Effector CD4-positive, alpha-beta T cell (primary cell): ENCODE results near the gene PRPF19.

Source experiments
- DNase-seq: peaks from one replicate; pipeline ENCODE4 v3.0.0-alpha.2; 2020

Gene PRPF19

GRCh38 chr11:60902625-60903024, 3.8 kb downstream of the PRPF19 start:
- DNase-seq, result no peak

DNA sequence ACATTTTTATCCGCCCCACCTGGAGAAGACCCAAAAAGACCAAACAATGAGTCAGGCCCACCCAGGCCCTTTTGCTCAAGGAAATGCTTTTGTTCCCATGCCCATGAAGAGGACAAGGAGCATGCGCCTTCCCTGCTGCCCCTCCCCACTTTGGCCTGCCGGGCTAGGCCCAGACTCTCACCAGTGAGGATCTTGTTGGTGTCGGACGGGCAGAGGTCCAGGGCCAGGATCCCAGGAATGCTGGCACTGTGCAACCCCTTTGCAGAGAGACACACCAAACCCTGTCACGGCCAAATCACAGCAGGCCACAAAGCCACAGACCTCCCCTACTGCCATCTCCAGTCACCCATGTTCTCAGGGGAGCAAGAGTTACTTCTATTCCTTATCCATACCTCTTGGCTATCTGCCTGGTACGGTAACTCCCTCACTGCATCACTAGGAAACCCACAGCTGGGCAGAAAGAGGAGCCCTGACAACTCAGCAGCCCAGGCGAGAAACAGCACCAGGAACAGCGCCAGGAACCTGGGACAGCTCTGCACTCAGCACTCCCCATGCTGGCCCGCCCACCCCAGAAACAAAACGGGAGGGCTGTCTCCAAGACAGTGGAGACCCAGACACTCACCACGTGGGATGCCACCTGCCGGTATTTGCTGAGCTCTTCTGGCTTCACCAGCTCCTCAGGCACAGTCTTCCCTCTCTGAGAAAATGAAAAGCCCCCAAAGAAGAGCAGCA, 5.5 kb downstream of the PRPF19 start:
- no peak for DNase-seq

GRCh38 chr11:60899977-60900376, 6.4 kb downstream of the PRPF19 start:
- no peak for DNase-seq

- DNase-seq, result no peak
Observed at GRCh38 chr11:60899046-60899936, 7.1 kb downstream of the PRPF19 start.

- no peak for DNase-seq
Observed at GRCh38 chr11:60897496-60897895, 8.9 kb downstream of the PRPF19 start.

DNA sequence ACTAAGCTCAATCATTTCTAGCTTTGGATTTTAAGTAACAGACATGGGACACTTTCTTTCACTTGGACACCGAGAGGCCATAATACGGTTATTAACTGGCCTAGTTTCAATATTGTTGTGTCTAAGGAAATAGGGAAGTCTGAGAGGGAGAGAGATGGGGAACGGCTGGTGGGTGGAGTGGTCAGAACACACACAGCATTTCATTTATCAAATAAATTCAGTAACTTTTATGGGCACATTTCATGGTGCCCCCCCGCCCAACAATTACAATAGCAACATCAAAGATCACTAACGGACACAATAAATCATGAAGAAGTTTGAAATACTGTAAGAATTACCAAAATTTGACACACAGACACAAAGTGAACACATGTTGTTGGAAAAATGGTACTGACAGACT, 10.7 kb downstream of the PRPF19 start:
- DNase-seq, result no peak

DNA sequence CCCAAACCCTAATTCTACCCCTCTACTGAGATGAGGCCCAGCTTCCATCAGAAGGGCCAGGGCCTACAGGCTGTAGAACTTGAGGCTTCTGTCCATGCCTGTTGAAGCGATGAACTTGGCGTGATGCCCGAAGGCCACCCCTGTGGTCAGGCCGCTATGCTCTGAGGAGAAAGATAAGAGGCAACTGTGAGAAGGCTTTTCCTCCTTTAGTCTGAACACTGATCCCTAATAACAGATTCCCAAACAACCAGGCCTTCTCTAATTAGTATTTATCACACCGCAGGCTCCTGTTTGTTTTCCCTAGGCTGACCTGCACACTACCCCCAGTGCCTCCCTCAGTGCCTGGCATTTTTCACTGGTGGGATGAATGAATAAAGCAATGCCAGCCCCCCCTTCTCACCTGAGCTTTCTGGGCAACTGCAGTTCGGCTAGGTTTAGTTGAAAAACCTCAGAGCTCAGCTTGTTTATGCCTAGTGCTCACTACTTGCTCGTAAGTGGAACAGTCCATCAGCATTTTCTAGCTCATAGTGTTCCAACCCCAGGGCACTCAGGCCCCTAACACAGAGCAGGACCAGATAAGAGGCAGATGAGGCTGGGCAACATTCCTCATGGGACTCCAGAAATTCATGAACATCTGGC, 15.2 kb downstream of the PRPF19 start:
- DNase-seq, result no peak

GRCh38 chr11:60890696-60891095, 15.7 kb downstream of the PRPF19 start:
- DNase-seq, result no peak

- no peak for DNase-seq
Observed at GRCh38 chr11:60889869-60890311, 16.5 kb downstream of the PRPF19 start.

- no peak for DNase-seq
Observed at GRCh38 chr11:60887556-60887955, 18.8 kb downstream of the PRPF19 start.

- no peak for DNase-seq
Observed at GRCh38 chr11:60880643-60881282, 25.6 kb downstream of the PRPF19 start.

GRCh38 chr11:60879971-60880588, 26.3 kb downstream of the PRPF19 start:
- no peak for DNase-seq

- DNase-seq, result no peak
Observed at GRCh38 chr11:60879104-60879503, 27.3 kb downstream of the PRPF19 start.

GRCh38 chr11:60878245-60879101, 27.9 kb downstream of the PRPF19 start:
- DNase-seq, result no peak

DNA sequence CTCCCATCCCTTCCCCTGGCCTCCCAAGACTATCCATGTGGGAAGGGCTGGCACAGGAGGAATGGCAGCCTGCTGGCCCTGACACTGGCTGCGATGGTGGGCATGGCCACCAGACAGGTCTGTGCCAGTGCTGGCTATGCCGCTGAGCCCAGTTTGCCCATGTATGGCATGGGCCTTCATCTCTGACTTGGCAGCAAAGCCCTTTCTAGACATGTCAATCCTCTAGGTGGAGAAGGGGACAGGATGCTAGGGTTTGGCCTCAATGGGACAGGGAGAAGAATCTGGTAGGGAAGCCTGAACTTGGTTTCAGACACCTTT, 30.3 kb downstream of the PRPF19 start:
- no peak for DNase-seq

DNA sequence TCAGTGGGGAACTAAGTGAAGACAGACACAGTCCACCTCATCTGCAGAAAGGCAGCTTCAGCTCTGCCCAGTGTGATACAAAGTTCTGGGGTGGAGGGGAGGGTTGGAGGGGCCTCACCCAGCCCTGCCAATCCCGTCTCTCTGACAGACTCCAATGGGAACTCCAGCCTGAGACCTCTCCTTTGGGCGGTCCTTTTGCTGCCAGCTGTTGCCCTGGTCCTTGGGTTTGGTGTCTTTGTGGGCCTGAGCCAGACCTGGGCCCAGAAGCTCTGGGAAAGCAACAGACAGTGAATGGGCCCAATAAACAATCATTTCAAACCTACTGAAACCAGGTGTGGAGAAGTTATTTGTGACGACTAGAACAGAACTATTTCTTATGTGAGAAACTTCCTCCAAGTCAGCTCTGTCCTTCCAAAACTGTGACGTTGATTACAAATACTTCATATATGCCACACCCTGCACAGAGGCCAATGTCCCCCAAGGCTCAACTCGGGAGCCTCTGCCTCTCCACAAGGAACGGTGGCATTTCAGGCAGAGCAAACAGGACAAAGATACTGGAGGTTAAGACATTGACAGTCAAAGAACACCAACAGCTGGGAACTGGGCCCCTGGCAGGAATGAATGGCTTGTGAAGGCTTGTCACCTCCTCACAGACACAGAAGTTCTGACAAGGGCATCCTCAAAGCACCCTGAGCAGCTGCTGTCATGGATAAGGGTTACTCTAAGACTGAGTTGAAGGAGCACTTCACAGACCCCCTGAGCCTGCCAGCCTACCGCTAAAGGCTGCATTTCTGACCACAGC, 30.8 kb downstream of the PRPF19 start:
- no peak for DNase-seq

GRCh38 chr11:60874421-60875365, 31.7 kb downstream of the PRPF19 start:
- DNase-seq, result no peak

GRCh38 chr11:60873533-60873932, 32.9 kb downstream of the PRPF19 start:
- DNase-seq, result no peak

DNA sequence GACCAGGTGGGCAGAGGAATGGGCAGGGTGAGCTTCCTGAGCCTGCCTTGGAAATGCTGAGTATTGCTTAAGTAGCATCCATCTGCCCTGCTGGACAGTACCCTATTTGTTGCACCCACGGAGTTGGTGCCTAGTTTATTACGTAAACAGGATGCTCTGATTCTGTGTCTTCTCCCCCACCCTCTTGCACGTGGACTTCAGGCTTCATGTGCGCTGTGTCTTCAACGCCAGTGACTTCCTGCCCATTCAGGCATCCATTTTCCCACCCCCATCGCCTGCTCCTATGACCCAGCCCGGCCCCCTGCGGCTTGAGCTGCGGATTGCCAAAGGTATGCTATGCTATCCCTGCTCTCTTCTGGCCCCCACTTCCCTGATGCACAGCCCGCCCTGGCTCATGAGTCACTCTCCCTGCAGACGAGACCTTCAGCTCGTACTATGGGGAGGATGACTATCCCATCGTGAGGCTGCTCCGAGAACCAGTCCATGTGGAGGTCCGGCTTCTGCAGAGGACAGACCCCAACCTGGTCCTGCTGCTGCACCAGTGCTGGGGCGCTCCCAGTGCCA, 33.3 kb downstream of the PRPF19 start:
- no peak for DNase-seq
